Loucy (cell line): Measurements from ENCODE around the gene NBPF3.
A peak's percentile ranks its signal among the peaks of the same experiment; 100 is the strongest.

ENCODE experiments used
- H2AFZ ChIP-seq: fragments of 200-600 bp; sonication (generic); 2 replicates; pipeline ENCODE4 v1.6.0; 2016; ENCODE audit warnings: antibody characterized with exemption, mild to moderate bottlenecking, low read length, moderate library complexity
- H3F3A ChIP-seq: fragments of 200-600 bp; 2 replicates; pipeline ENCODE4 v1.6.0; 2016; ENCODE audit warnings: antibody characterized with exemption, low read depth, mild to moderate bottlenecking
- H3K27me3 ChIP-seq: fragments of 200-600 bp; sonication (generic); 2 replicates; pipeline ENCODE4 v1.6.1; 2014; ENCODE audit warnings: low read length, mild to moderate bottlenecking; ENCODE audit not compliant: insufficient read depth, poor library complexity, severe bottlenecking
- H3K36me3 ChIP-seq: fragments of 200-600 bp; sonication (generic); 2 replicates; pipeline ENCODE4 v1.6.1; 2016; ENCODE audit warnings: low read length; ENCODE audit not compliant: insufficient read depth
- H3K4me1 ChIP-seq: fragments of 200-600 bp; sonication (generic); 2 replicates; pipeline ENCODE4 v1.5.1; 2014; ENCODE audit warnings: low read length, mild to moderate bottlenecking; ENCODE audit not compliant: insufficient read depth, poor library complexity, severe bottlenecking
- H3K4me2 ChIP-seq: fragments of 200-600 bp; sonication (generic); 2 replicates; pipeline ENCODE4 v1.6.0; 2014; ENCODE audit warnings: antibody characterized with exemption, low read length, low read depth, mild to moderate bottlenecking; ENCODE audit not compliant: poor library complexity, severe bottlenecking
- H3K4me3 ChIP-seq: fragments of 200-600 bp; sonication (generic); 2 replicates; pipeline ENCODE4 v1.5.1; 2014; ENCODE audit warnings: low read length, mild to moderate bottlenecking, mixed read lengths; ENCODE audit not compliant: poor library complexity, severe bottlenecking
- H3K79me2 ChIP-seq: fragments of 200-600 bp; sonication (generic); 2 replicates; pipeline ENCODE4 v1.6.1; 2014; ENCODE audit warnings: low read length; ENCODE audit not compliant: insufficient read depth
- H3K9ac ChIP-seq: fragments of 200-600 bp; sonication (generic); 2 replicates; pipeline ENCODE4 v1.6.0; 2014; ENCODE audit warnings: mild to moderate bottlenecking, low read depth, low read length, moderate library complexity; ENCODE audit not compliant: poor library complexity, severe bottlenecking
- H3K9me2 ChIP-seq: fragments of 200-600 bp; sonication (generic); replicated peaks from 2 replicates; pipeline ENCODE4 v1.6.1; 2016; ENCODE audit warnings: low read depth, low read length, mixed read lengths
- H3K9me3 ChIP-seq: fragments of 200-600 bp; sonication (generic); 2 replicates; pipeline ENCODE4 v1.6.1; 2014; ENCODE audit warnings: mild to moderate bottlenecking, antibody characterized with exemption, low read length, low read depth; ENCODE audit not compliant: insufficient read depth
- H4K20me1 ChIP-seq: fragments of 200-600 bp; sonication (generic); 2 replicates; pipeline ENCODE4 v1.6.0; 2014; ENCODE audit warnings: antibody characterized with exemption, low read length, mild to moderate bottlenecking; ENCODE audit not compliant: insufficient read depth, poor library complexity, severe bottlenecking
- CTCF ChIP-seq: fragments of 200-600 bp; sonication (generic); conservative IDR thresholded peaks from 2 replicates; pipeline ENCODE4 v1.5.1; 2014; ENCODE audit warnings: mild to moderate bottlenecking, antibody characterized with exemption, low read length
- EZH2phosphoT487 ChIP-seq: fragments of 200-600 bp; IDR thresholded peaks from 2 replicates; pipeline ENCODE4 v1.6.1; 2018; ENCODE audit warnings: antibody characterized with exemption, mild to moderate bottlenecking, moderate library complexity, borderline replicate concordance

The NBPF3 gene

GRCh38 chr1:21468599-21468998, 28.7 kb downstream of the NBPF3 start:
- TF ChIP-seq CTCF (peak; percentile 55), EZH2phosphoT487 (no peak)
- H3K9me2 ChIP-seq: no peaks in the 10 kb centered on the region
- no peak overlapping the region for H2AFZ ChIP-seq
- no peak overlapping the region for H3K9ac ChIP-seq
- no peak overlapping the region for H3K4me2 ChIP-seq
- H3K9me3 ChIP-seq: no peaks in the 10 kb centered on the region
- H3F3A ChIP-seq: no peaks in the 10 kb centered on the region
- H3K4me1 ChIP-seq: peaks cover 3% of the 10 kb centered on the region
- no peaks in the 10 kb centered on the region for H3K79me2 ChIP-seq
- H3K27me3 ChIP-seq: no peaks in the 10 kb centered on the region
- no peak overlapping the region for H3K4me3 ChIP-seq
- no peaks in the 10 kb centered on the region for H4K20me1 ChIP-seq
- peaks cover 21% of the 10 kb centered on the region; the same call in 1 of the 2 replicates for H3K36me3 ChIP-seq

- Histone ChIP-seq H3K4me1 (peaks cover 3% of the 10 kb centered on the region), H3K4me2 (no peak overlapping the region), H2AFZ (no peak overlapping the region), H3K4me3 (no peak overlapping the region), H3K36me3 (peaks cover 24% of the 10 kb centered on the region; the same call in 1 of the 2 replicates), H3K79me2 (no peaks in the 10 kb centered on the region), H3K27me3 (no peaks in the 10 kb centered on the region), H3K9me3 (no peaks in the 10 kb centered on the region), H3F3A (no peaks in the 10 kb centered on the region), H3K9ac (no peak overlapping the region), H4K20me1 (no peaks in the 10 kb centered on the region), H3K9me2 (no peaks in the 10 kb centered on the region)
- no peak for TF ChIP-seq EZH2phosphoT487
- TF ChIP-seq CTCF: no peak
These were observed 29.6 kb downstream of the NBPF3 start for GRCh38 chr1:21469581-21469980.

GRCh38 chr1:21472861-21473260, 32.9 kb downstream of the NBPF3 start:
- Histone ChIP-seq H3K36me3 (peaks cover 24% of the 10 kb centered on the region; the same call in 1 of the 2 replicates), H3K4me3 (no peak overlapping the region), H2AFZ (no peak overlapping the region), H3K79me2 (no peaks in the 10 kb centered on the region), H3K9ac (no peak overlapping the region), H3F3A (no peaks in the 10 kb centered on the region), H3K4me2 (no peak overlapping the region), H3K4me1 (peaks cover 3% of the 10 kb centered on the region), H3K9me3 (no peaks in the 10 kb centered on the region), H4K20me1 (no peaks in the 10 kb centered on the region), H3K9me2 (no peaks in the 10 kb centered on the region), H3K27me3 (no peaks in the 10 kb centered on the region)
- TF ChIP-seq CTCF (no peak), EZH2phosphoT487 (no peak)
